D721Med (cell line): ENCODE measurements around the gene OR9G4.

Experiments
- DNase-seq: peaks from one replicate; pipeline ENCODE4 v3.0.0; 2011; ENCODE audit warnings: low spot score; ENCODE audit not compliant: insufficient read length
- FAIRE-seq: peaks from 2 replicates; lab custom pipeline; 2011; peaks lifted over from hg19 to GRCh38; lab: Jason Lieb, UNC
- CTCF ChIP-seq: IDR thresholded peaks from 2 replicates; pipeline ENCODE4 v1.5.1; 2012; ENCODE audit warnings: mild to moderate bottlenecking, control low read depth; ENCODE audit not compliant: insufficient read depth; ENCODE audit errors: missing control alignments

OR9G4 gene

GRCh38 chr11:56700914-56701485 lies 47.5 kb downstream of the OR9G4 start:
- TF ChIP-seq CTCF = no peak
- DNase-seq (no peak), FAIRE-seq (no peak)

GRCh38 chr11:56700242-56700913 lies 48.1 kb downstream of the OR9G4 start:
- DNase-seq (no peak), FAIRE-seq (no peak)
- no peak for TF ChIP-seq CTCF

GRCh38 chr11:56698795-56699194 lies 49.7 kb downstream of the OR9G4 start, which contains the start of gene OR9G1:
Gene OR9G1, plus strand, starts transcription at chr11:56699095. Its CDS starts 1,293 bp downstream, at chr11:56700388.
- no peak for FAIRE-seq
- DNase-seq = no peak
- TF ChIP-seq CTCF = no peak

GRCh38 chr11:56693428-56693827 lies 55.1 kb downstream of the OR9G4 start:
- TF ChIP-seq CTCF = no peak
- DNase-seq = no peak
- no peak for FAIRE-seq
